Lung (tissue), 12 donors: ENCODE results near the gene UGDH. TPM values are rescaled to one million over a fixed set of nuclear protein-coding genes. Genes with fewer than 3 reads are reported as not detected.
A peak's percentile ranks its signal among the peaks of the same experiment; 100 is the strongest.

ENCODE experiments used
- ATAC-seq: fragments of 200-7000 bp; cut with Tn5 transposase; one replicate; pipeline ENCODE4 v1.9.1; 2020; ENCODE audit warnings: moderate number of reproducible peaks; ENCODE audit not compliant: insufficient read depth, low FRiP score
- DNase-seq, 3 donors: peaks; one replicate each; pipeline ENCODE4 v3.0.0-alpha.2; 2013 to 2017
- H3K27ac ChIP-seq, 2 donors: one replicate each; pipeline ENCODE4 v1.5.1; 2013; ENCODE audit warnings: mild to moderate bottlenecking in 2 of 2, moderate library complexity in 2 of 2, control low read depth in 1 of 2, inconsistent platforms in 1 of 2, low read depth in 1 of 2, low read length in 1 of 2
- H3K27me3 ChIP-seq, 3 donors: one replicate each; pipeline ENCODE4 v1.5.1; 2013; ENCODE audit warnings: low read length in 2 of 3; ENCODE audit not compliant: control insufficient read depth in 3 of 3, insufficient read depth in 3 of 3
- H3K36me3 ChIP-seq, 4 donors: one replicate each; pipeline ENCODE4 v1.5.1; 2013; ENCODE audit warnings: low read length in 4 of 4, mild to moderate bottlenecking in 1 of 4, moderate library complexity in 1 of 4; ENCODE audit not compliant: control insufficient read depth in 4 of 4, insufficient read depth in 4 of 4
- H3K4me1 ChIP-seq, 5 donors: one replicate each; pipeline ENCODE4 v1.5.1; 2013; ENCODE audit warnings: low read length in 5 of 5, mild to moderate bottlenecking in 2 of 5, moderate library complexity in 1 of 5; ENCODE audit not compliant: control insufficient read depth in 5 of 5, insufficient read depth in 5 of 5
- H3K4me3 ChIP-seq: one replicate; pipeline ENCODE4 v1.5.1; 2013; ENCODE audit warnings: mild to moderate bottlenecking, control low read depth, moderate library complexity
- H3K9ac ChIP-seq, 2 donors: one replicate each; pipeline ENCODE4 v1.5.1; 2013; ENCODE audit warnings: low read length in 2 of 2, control low read depth in 1 of 2; ENCODE audit not compliant: insufficient read depth in 1 of 2
- H3K9me3 ChIP-seq, 4 donors: one replicate each; pipeline ENCODE4 v1.5.1; 2013; ENCODE audit warnings: low read length in 3 of 4, mild to moderate bottlenecking in 1 of 4, moderate library complexity in 1 of 4; ENCODE audit not compliant: control insufficient read depth in 4 of 4, insufficient read depth in 3 of 4
- CTCF ChIP-seq: IDR thresholded peaks from 2 replicates; pipeline ENCODE4 v1.5.1; 2012; ENCODE audit warnings: mild to moderate bottlenecking; ENCODE audit errors: control extremely low read depth, extremely low read depth
- WGBS, 2 donors: extraction: QIAGEN DNeasy Blood & Tissue Kit; methylation state at CpG; one replicate each; pipeline ENCODE4 v1.1.7; 2013; 5-methylcytosine and 5-hydroxymethylcytosine counted together
- polyA plus RNA-seq, 2 donors: library from polyadenylated mRNA; stranded (reverse); fragments of 200-250 nt; gene quantifications; one replicate each; pipeline ENCODE4 v1.2.1, GENCODE V29; 2013
- total RNA-seq, 2 donors: library from RNA; depleted of rRNA in 1 of 2; stranded (reverse); fragments of >200 nt in 1 of 2; gene quantifications; one replicate each; pipeline ENCODE4 v1.2.1, GENCODE V29; 2014 to 2021
- donor health status: control.
- donor health status: control.
- donor health status: Bipolar disorder and iron deficiency.
- donor health status: healthy.
- donor health status: DM: yes; HTN: yes; CAD: no.

Gene UGDH
- total and polyA plus RNA-seq, 4 donors, result 13.4 to 69.1 (median 36.6) TPM

- peak overlapping the region; percentile 100 for H3K9ac ChIP-seq
- H3K36me3 ChIP-seq, result peaks cover 19 to 45% (median 31%) of the 10 kb centered on the region in 4 donors
- H3K27ac ChIP-seq, result no peak overlapping the region
- DNase-seq, result no peak
- WGBS, 2 donors, result 64 to 72% methylated on average over 10 of the region's 10 CpGs
- H3K27me3 ChIP-seq, result no peaks in the 10 kb centered on the region
- no peak for ATAC-seq
- peaks cover 0 to 15% (median 8%) of the 10 kb centered on the region in 5 donors for H3K4me1 ChIP-seq
- no peaks in the 10 kb centered on the region for H3K9me3 ChIP-seq
- no peak overlapping the region for H3K4me3 ChIP-seq
- TF ChIP-seq CTCF, result no peak
Measured at GRCh38 chr4:39456946-39457763, 70.1 kb downstream of the UGDH start.

- no peak overlapping the region for H3K4me3 ChIP-seq
- H3K9ac ChIP-seq, result no peak overlapping the region
- TF ChIP-seq CTCF, result no peak
- no peak overlapping the region for H3K27ac ChIP-seq
- DNase-seq (no peak), ATAC-seq (no peak)
- 93 to 94% methylated on average over 6 of the region's 6 CpGs for WGBS, 2 donors
- peaks cover 25 to 50% (median 38%) of the 10 kb centered on the region in 4 donors for H3K36me3 ChIP-seq
- H3K27me3 ChIP-seq, result no peaks in the 10 kb centered on the region
- peaks cover 0 to 15% (median 8%) of the 10 kb centered on the region in 5 donors for H3K4me1 ChIP-seq
- H3K9me3 ChIP-seq, result no peaks in the 10 kb centered on the region
Measured at GRCh38 chr4:39455486-39455885, 71.8 kb downstream of the UGDH start.

- no peaks in the 10 kb centered on the region for H3K9me3 ChIP-seq
- H3K36me3 ChIP-seq, result peaks cover 25 to 52% (median 39%) of the 10 kb centered on the region in 4 donors
- ATAC-seq, result no peak
- DNase-seq, result no peak
- 84 to 93% methylated on average over 2 of the region's 2 CpGs for WGBS, 2 donors
- H3K9ac ChIP-seq, result no peak overlapping the region
- H3K4me1 ChIP-seq, result peaks cover 0 to 15% (median 8%) of the 10 kb centered on the region in 5 donors
- no peak for TF ChIP-seq CTCF
- no peaks in the 10 kb centered on the region for H3K27me3 ChIP-seq
- no peak overlapping the region for H3K4me3 ChIP-seq
- no peak overlapping the region for H3K27ac ChIP-seq
Measured at GRCh38 chr4:39453738-39454137, 73.5 kb downstream of the UGDH start.
